ENCODE measurements around the gene SELENOO.
"Not testable (repeated sequence)": the region's sequence is repeated elsewhere in the genome, so short reads cannot be mapped to it uniquely, and the experiment has no call there.

Gene SELENOO

DNA sequence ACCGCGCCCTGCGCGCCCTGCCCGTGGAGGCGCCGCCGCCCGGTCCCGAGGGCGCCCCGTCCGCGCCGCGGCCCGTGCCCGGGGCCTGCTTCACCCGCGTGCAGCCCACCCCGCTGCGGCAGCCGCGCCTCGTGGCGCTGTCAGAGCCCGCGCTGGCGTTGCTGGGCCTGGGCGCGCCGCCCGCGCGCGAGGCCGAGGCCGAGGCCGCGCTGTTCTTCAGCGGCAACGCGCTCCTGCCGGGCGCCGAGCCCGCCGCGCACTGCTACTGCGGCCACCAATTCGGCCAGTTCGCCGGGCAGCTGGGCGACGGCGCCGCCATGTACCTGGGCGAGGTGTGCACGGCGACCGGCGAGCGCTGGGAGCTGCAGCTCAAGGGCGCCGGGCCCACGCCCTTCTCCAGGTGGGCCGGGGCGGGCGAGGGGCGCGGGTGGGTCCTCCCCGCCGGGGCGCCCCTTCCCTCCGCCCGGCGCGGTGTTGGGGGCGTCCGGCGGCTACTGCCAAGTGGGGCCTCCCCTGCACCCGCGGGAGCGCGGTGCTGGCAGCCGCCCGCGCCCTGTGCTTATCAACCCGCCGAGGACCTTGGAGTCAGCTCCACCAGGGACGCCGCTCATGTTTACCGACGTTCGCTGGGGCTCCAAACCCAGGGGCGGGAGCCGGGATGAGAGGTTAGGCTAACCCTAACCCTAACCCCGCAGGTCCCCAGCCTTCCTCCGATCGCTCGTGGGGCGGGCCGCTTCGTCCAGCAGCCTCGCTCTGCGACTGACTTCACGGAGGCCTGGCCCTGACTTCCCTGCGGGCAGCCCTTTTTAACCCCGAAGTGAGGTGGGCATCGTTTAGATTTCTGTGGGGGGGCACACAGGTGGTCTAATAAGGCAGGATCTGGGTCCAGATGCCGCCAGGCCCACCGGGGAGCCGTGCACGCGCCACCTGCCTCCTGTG lies 649 bp downstream of the SELENOO start:
- TF ChIP-seq, protein P1, sequence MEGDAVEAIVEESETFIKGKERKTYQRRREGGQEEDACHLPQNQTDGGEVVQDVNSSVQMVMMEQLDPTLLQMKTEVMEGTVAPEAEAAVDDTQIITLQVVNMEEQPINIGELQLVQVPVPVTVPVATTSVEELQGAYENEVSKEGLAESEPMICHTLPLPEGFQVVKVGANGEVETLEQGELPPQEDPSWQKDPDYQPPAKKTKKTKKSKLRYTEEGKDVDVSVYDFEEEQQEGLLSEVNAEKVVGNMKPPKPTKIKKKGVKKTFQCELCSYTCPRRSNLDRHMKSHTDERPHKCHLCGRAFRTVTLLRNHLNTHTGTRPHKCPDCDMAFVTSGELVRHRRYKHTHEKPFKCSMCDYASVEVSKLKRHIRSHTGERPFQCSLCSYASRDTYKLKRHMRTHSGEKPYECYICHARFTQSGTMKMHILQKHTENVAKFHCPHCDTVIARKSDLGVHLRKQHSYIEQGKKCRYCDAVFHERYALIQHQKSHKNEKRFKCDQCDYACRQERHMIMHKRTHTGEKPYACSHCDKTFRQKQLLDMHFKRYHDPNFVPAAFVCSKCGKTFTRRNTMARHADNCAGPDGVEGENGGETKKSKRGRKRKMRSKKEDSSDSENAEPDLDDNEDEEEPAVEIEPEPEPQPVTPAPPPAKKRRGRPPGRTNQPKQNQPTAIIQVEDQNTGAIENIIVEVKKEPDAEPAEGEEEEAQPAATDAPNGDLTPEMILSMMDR (IDR thresholded peaks at IDR 0.05; ENCODE audit: control extremely low read depth, extremely low read depth, low read depth, missing control alignments): no peak
- no peak for DNase-seq (ENCODE audit: extremely low spot score)
- ChIA-PET POLR2A (interaction anchor here (1.4 kb wide), 1 partner anchor 10 kb away, joined by 4 read pairs; no protein-coding TSS in a partner anchor), CTCF (interaction anchor here (0.8 to 0.9 kb wide), 2 partner anchors 11 to 28 kb away, joined by 3 to 4 read pairs; no protein-coding TSS in a partner anchor)

DNA sequence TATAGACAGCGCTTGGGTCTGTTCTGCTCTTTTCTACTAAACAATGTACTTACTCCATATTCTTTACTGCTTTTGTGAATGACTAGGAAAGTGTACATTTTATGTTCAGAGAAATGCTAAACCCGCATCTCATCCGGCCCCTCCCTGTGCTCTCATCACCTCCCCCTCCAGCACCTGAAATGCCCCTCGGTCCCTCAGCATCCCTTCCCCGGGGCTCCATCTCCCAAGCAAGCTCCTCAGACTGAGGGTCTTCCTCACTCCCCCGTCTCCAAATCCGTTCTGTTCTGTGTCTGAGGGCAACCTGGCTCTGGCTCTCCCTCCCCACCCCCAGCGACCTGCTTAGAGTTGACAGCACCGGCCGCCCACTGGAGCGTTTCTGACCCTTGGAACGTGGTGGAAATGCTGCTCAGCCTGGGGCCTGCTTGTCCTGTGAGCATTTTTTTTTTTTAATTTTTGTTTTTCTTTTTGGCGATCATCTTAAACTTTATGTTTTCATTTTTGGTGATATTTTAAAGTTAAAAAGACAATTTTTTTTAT lies 1.4 kb downstream of the SELENOO start:
- DNase-seq (ENCODE audit: extremely low spot score): no peak
- ChIA-PET CTCF (no interaction called here), POLR2A (interaction anchor here (1.4 kb wide), 1 partner anchor 11 kb away, joined by 4 read pairs; no protein-coding TSS in a partner anchor)
- TF ChIP-seq, protein P1 (IDR thresholded peaks at IDR 0.05; ENCODE audit: control extremely low read depth, extremely low read depth, low read depth, missing control alignments): no peak

DNA sequence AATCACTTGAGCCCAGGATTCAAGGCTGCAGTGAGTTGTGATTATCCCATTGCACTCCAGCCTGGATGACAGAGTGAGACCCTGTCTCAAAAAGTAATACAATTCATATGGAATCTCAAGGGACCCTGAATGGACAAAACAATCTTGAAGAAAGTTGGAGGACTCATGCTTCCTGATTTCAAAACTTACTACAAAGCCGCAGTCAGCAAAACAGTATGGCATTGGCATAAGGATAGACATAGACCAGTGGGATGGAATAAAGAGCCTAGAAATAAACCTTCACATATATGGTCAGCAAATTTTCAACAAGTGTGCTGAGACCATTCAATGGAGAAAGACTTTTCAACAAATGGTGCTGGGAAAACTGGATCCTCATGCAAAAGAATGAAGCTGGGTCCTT lies 2.5 kb downstream of the SELENOO start:
- POLR2A ChIA-PET: no interaction called here
- CTCF ChIA-PET: no interaction called here
- TF ChIP-seq, protein P1 (IDR thresholded peaks at IDR 0.05; ENCODE audit: control extremely low read depth, extremely low read depth, low read depth, missing control alignments): no peak

DNA sequence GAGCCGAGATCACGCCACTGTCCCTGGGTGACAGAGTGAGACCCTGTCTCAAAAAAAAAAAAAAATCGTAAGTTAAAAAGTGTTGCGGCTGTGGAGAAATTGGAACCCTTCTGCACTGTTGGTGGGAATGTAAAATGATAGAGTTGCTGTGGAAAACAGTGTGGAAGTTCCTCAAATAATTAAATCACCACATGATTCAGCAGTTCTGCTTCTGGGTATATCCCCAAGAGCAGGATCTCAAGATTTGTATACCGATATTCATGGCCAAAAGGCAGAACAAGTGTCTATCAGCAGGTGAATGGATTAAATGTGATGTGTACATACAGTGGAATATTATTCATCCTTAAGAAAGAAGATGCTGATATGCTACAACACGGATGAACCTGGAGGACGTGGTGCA lies 3.8 kb downstream of the SELENOO start:
- ChIA-PET CTCF (no interaction called here), POLR2A (no interaction called here)
- no peak for DNase-seq (ENCODE audit: extremely low spot score)
- TF ChIP-seq, protein P1 (IDR thresholded peaks at IDR 0.05; ENCODE audit: control extremely low read depth, extremely low read depth, low read depth, missing control alignments): no peak

More for the DNA sequence above, 2.5 kb downstream of the SELENOO start:
- no peak for DNase-seq (ENCODE audit: extremely low spot score)

DNA sequence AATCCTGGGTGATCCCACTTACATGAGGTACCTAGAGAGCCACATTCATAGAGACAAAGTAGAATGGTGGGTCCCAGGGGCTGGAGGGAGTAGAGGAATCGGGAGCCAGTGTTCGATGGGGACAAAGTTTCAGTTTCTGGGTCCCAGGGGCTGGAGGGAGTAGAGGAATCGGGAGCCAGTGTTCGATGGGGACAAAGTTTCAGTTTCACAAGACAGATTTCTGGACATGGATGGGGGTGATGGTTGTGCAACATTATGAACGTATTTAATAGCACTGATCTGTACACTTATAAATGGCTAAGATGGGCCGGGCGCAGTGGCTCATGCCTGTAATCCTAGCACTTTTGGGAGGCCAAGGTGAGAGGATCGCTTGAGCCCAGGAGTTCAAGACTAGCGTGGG lies 4.2 kb downstream of the SELENOO start:
- CTCF ChIA-PET; DNase-seq (ENCODE audit: extremely low spot score); POLR2A ChIA-PET: not testable (repeated sequence)

DNA sequence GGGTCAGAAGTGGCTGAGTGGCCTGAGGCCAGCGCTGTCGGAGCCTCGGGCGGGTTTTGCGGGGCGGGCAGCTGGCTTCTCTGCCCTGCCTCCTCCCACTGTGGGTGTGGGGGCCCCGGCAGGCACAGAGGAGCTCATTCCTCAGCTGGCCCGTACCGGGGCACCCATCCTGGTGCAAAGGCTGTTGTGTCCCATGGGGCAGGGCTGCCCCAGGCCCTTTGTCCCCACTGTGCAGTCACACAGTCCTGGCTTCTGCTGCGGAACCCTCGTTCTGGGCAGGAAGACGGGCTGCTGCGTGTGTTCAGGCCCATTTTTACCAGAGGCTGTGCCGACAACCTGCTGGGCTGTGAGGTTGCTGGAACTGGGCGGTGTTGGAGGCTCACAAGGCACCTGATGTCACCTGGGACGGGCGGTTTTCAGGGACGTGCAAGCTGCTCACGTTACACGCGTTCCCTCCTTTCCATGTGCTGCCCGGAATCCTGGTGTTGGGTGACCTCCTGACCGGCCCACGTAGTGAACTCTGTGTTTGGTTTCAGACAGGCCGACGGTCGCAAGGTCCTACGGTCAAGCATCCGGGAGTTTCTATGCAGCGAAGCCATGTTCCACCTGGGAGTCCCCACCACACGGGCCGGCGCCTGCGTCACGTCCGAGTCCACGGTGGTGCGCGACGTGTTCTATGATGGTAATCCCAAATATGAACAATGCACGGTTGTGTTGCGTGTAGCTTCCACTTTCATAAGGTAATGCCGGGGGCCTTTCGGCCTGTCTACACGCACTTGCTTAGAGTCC lies 5.2 kb downstream of the SELENOO start:
- CTCF ChIA-PET: interaction anchor here (0.7 to 2.1 kb wide), 7 partner anchors 14 to 142 kb away, joined by 3 to 13 read pairs (median 4); no protein-coding TSS in a partner anchor

More for the DNA sequence above, 5.2 kb downstream of the SELENOO start:
- DNase-seq (ENCODE audit: extremely low spot score): no peak
- POLR2A ChIA-PET: no interaction called here
- TF ChIP-seq, protein P1 (IDR thresholded peaks at IDR 0.05; ENCODE audit: control extremely low read depth, extremely low read depth, low read depth, missing control alignments): no peak
